ENCODE results near the gene EFCAB5.
"Not testable (repeated sequence)": the region's sequence is repeated elsewhere in the genome, so short reads cannot be mapped to it uniquely, and the experiment has no call there.

The EFCAB5 gene

GRCh38 chr17:29941334-29941733 lies at the start of gene EFCAB5:
TSS of gene EFCAB5 (plus strand) at chr17:29941634. CDS start at chr17:29941797, 163 bp downstream.
- no peak for DNase-seq (ENCODE audit: low read depth)

GRCh38 chr17:29892201-29892600 lies 49.2 kb upstream of the EFCAB5 start:
- no peak for DNase-seq (ENCODE audit: low read depth)

DNA sequence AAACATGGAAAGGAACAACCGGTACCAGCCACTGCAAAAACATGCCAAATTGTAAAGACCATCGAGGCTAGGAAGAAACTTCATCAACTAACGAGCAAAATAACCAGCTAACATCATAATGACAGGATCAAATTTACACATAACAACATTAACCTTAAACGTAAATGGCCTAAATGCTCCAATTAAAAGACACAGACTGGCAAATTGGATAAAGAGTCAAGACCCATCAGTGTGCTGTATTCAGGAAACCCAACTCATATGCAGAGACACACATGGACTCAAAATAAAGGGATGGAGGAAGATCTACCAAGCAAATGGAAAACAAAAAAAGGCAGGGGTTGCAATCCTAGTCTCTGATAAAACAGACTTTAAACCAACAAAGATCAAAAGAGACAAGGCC lies 44.3 kb upstream of the EFCAB5 start:
- not testable (repeated sequence) for DNase-seq (ENCODE audit: low read depth)

DNA sequence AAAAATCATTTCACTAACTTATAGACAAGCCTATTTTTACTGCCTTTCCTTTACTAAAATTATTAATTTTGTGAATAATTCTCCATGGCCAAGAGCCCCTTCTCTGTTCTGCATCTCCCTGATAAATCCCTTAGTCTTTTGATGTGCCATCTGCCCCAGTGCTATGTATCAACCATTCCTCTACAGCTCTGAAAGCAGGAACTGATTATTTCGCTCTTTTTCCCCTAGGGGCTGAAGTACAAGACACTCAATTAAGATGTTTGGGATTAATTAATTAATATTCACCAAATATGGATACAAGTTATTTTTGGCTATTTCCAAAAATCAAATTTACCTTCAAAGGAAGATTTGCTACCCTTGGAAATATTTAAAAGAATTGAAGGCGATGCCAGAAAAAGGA lies 38.0 kb upstream of the EFCAB5 start:
- DNase-seq (ENCODE audit: low read depth): no peak

DNA sequence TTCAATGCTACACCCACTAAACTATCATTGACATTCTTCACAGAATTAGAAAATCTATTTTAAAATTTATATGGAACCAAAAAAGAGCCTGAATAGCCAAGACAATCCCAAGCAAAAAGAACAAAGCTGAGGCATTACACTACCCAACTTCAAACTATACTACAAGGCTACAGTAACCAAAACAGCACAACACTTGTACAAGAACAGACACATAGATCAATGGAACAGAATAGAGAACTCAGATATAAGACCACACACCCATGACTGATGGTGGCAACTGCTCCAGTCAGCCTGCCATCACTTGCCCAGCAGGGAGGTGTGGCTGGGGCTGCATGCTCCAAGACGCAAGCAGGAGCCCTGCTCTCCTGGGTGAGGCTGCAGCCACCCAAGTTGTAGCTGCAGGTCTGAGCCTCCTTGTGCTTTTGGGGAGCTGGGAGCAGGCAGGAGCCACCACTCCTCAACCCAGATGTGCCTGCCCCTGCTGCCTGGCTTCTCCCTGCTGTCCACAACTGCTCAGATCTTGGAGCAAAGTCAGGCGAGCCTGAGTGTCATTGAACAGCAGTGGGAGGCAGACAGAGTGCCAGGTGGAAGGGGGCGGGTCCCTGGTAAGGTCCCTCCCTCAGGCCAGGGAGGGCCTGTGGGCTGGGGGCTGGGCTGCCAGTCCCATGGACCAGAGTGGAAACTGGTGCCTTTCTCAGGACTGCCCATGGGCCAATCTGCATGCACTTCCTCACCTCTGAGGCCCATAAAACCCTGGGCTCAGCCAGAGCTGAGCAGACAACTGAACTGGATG lies 36.2 kb upstream of the EFCAB5 start:
- no peak for DNase-seq (ENCODE audit: low read depth)

DNA sequence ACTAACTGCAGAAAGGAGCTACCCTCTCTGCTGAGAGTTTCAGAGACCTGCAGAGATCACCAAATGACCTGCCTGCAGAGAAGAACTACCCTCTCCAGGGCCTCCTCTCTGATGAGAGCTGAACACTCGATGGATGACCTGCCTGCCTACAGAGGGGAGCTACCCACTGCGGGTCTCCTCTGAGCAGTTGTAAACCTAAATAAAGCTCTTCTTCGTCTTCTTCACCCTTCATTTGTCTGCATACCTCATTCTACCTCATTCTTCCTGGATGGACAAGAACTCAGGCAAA lies 35.6 kb upstream of the EFCAB5 start:
- no peak for DNase-seq (ENCODE audit: low read depth)

DNA sequence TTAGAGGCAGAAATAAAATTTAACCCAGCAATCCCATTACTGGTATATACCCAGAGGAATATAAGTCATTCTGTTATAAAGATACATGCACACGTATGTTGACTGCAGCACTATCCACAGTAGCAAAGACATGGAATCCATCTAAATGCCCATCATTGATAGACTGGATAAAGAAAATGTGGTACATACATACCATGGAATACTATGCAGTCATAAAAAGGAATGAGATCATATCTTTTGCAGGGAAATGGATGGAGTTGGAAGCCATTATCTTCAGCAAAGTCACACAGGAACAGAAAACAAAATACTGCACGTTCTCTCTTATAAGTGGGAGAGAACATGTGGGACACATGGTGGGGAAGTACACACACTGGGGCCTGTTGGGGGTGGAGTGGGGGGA lies 34.5 kb upstream of the EFCAB5 start:
- no peak for DNase-seq (ENCODE audit: low read depth)

DNA sequence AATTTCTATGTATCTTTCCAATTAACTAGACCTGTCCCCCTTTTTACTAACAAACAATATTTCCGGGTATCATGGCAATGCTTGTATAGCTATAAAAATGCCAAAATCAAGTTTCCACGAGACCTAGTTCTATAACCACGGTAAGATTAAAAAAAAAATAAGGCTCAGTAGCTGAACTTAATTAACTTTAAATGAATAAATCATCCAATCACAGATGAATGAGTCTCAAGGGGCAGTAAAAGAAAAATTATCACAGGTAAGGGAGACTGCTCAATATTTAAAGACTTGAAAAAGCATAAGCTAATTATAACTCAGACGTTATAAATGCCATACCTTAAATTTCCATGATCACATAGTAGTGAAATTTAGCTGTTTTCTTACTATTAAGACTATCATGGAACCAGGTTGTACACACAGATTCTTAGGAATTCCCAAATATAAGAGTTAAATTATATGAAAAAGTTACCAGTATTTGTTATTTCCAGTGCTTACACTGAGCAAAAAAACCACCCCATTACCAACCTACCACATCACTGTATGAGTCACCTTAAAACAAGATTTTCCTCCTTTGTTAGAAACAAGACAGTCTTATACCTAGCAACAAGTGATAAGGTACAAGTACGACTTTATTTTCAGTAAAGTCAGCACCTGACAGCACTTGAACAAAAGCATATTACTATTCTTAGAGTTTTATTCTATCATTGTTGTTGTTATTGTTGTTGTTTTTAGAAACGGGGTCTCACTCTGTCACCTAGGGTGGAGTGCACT lies 32.0 kb upstream of the EFCAB5 start:
- DNase-seq (ENCODE audit: low read depth): no peak

DNA sequence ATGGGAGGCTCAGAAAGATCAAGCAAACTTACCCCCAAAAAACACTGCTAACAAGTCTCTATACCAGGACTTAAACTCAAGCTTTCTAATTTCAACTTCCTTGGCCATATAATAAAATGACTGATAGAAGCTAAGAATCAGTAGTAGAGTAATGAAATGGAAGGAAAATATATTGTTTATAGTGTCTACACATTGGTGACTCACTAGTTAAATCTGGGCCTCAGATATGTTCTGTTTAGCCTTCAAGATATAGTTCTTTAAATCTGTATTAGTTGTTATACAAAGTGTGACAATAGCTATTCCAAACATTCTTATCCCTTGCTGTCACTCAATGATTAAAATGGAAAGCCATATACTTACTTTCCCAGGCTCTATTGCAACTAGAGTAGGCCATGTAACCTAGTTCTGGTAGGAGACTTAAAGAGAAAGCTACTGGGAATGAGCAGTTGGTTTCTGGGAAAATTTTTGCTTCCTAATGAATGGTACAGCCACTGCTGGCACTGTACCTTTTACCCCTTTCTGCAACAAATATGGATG lies 29.7 kb upstream of the EFCAB5 start:
- DNase-seq (ENCODE audit: low read depth): no peak

- DNase-seq (ENCODE audit: low read depth): no peak
These were observed 26.5 kb upstream of the EFCAB5 start for GRCh38 chr17:29914819-29915537.

DNA sequence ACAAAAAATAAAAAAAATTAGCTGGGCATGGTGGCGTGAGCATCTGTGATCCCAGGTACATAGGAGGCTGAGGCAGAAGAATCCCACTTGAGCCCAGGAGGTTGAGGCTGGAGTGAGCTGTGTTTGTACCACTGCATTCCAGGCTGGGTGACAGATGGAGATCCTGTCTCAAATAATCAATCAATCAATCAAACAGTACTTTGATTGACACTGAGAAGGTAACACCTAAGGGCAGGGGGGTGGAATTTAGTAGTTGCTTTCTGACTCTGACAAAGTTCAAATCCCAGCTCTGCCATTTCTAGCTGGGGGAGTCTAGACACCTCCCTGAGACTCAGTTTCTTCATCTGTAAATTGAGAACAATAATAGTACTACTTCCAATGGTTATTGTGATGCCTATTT lies 23.4 kb upstream of the EFCAB5 start:
- no peak for DNase-seq (ENCODE audit: low read depth)

- peak; percentile 45 for DNase-seq (ENCODE audit: low read depth)
These were observed 22.2 kb upstream of the EFCAB5 start for GRCh38 chr17:29918922-29919856.

- DNase-seq (ENCODE audit: low read depth): no peak
These were observed 16.6 kb upstream of the EFCAB5 start for GRCh38 chr17:29924786-29925185.

- no peak for DNase-seq (ENCODE audit: low read depth)
These were observed 13.9 kb upstream of the EFCAB5 start for GRCh38 chr17:29927546-29927945.

DNA sequence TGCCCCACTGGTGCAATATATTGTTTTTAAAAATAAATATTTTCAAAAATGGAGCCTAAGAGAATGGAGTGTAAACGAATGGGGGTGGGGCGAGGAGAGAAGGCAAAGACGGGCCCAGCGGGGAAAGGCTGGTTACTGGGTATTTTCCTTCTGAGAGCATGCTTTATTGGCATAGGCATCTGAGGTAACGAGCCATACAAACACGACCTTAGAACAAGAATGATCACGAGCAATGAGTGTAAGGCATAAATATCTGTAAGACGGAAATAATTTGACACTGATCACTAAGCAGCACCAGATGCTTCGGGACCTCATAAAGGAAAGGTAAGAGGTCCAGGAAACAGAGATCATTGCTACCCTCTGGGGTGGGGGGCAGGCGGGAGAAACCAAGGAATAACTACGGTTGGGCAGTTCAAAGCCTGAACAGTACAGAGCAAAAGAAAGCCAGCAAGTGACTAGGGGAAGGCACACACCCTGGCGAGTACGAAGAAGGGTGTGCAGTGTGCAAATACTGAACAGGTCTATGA lies 12.4 kb upstream of the EFCAB5 start:
- DNase-seq (ENCODE audit: low read depth): no peak

- no peak for DNase-seq (ENCODE audit: low read depth)
These were observed 11.7 kb upstream of the EFCAB5 start, which contains the start of gene SSH2 for GRCh38 chr17:29929533-29930408. TSS of gene SSH2 (minus strand) at chr17:29930228. CDS start at chr17:29930000, 228 bp downstream.

DNA sequence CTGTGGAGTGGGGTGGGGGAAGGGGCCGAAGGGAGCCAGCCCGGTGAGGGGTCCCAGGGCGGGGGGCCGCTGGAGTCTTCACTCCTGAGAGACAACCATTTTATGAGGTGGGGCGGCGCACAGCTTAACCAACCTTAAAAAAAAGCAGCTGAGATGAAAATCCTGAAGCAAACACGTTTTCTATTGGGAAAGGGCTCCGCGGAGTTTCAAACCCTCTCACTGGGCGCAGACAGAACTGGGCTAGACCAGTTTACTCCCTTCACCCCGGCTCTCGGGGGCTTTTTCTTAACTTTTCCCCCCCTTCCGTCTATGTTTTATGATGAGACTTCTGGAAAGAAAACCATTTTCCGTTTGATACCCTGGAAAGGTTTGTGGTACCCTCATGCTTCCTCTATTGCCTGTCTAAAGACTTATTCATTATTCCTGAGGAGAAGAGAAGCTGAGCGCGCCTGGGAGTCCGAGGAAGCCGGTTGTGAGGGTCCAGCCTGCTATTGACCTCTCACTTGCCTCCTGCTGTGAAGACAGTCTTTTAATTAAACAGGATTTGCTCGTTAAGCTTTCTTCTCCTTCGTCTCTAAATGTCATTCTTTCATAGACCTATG lies 10.9 kb upstream of the EFCAB5 start:
- no peak for DNase-seq (ENCODE audit: low read depth)

GRCh38 chr17:29931231-29931932 lies 10.1 kb upstream of the EFCAB5 start:
- DNase-seq (ENCODE audit: low read depth): peak; percentile 45

DNA sequence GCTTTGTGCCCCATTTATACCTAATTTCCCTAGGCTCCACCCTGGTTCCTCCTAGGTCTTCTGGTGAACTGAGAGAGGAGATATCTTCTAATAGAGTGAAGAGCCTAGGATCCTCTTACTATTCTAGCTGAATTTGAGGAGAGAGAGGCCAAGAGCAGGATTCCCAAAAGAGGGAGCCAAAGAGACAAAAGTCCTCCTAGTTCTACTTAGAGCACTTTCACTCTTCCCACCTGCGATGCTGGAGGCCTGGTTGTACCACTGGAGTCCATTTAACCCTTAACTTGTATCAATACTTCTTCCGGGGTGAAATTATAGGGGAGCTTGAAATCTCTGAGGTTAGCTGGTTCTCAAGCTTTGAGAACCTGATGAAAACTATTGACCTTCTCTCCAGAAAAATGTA lies 8.1 kb upstream of the EFCAB5 start:
- no peak for DNase-seq (ENCODE audit: low read depth)

All from HS-5 (cell line).